MCF 10A (cell line): ENCODE measurements around the gene ABCC6. TPM values are rescaled to one million over a fixed set of nuclear protein-coding genes. Genes with fewer than 3 reads are reported as not detected.

Source experiments
- BruUV-seq: library from RNA; stranded (reverse); fragments of 400-500 nt; replicated peaks from 2 replicates; lab custom pipeline; 2021; lab: Mats Ljungman, UMichigan
- CTCF ChIA-PET: fragments of 300-600 bp; sonication (Branson Sonifier 250); formaldehyde crosslinking; extraction: SDS; loops from one replicate; lab custom pipeline; 2021; ENCODE audit warnings: antibody characterized with exemption, inconsistent platforms; lab: Yijun Ruan, JAX
- POLR2A ChIA-PET: fragments of 300-600, 350-650 bp; sonication (Branson Sonifier 250); formaldehyde crosslinking; extraction: SDS; loops from one replicate; lab custom pipeline; 2020; ENCODE audit warnings: antibody characterized with exemption, inconsistent platforms; lab: Yijun Ruan, JAX
- DNase-seq: peaks from one replicate; pipeline ENCODE4 v3.0.0-alpha.2; 2018; ENCODE audit not compliant: unreplicated experiment
- H3K27ac Mint-ChIP-seq: one replicate; pipeline ENCODE4 v1.8.0; 2022; ENCODE audit warnings: mild to moderate bottlenecking, low read depth, mixed read lengths; ENCODE audit not compliant: unreplicated experiment
- H3K27me3 Mint-ChIP-seq: one replicate; pipeline ENCODE4 v1.8.0; 2022; ENCODE audit warnings: mixed read lengths; ENCODE audit not compliant: insufficient read depth, unreplicated experiment
- H3K36me3 Mint-ChIP-seq: one replicate; pipeline ENCODE4 v1.8.0; 2022; ENCODE audit warnings: mild to moderate bottlenecking, moderate library complexity, mixed read lengths; ENCODE audit not compliant: insufficient read depth, unreplicated experiment
- H3K4me1 Mint-ChIP-seq: one replicate; pipeline ENCODE4 v1.8.0; 2022; ENCODE audit warnings: mixed read lengths; ENCODE audit not compliant: insufficient read depth, unreplicated experiment
- H3K4me3 Mint-ChIP-seq: one replicate; pipeline ENCODE4 v1.8.0; 2022; ENCODE audit warnings: mild to moderate bottlenecking, moderate library complexity, mixed read lengths; ENCODE audit not compliant: unreplicated experiment
- H3K9me3 Mint-ChIP-seq: one replicate; pipeline ENCODE4 v1.8.0; 2022; ENCODE audit warnings: mixed read lengths; ENCODE audit not compliant: unreplicated experiment
- CTCF ChIP-seq: fragments of 200-600 bp; IDR thresholded peaks from one replicate; pipeline ENCODE4 v1.8.0; 2022; ENCODE audit warnings: antibody characterized with exemption, mild to moderate bottlenecking; ENCODE audit not compliant: unreplicated experiment
- intact Hi-C: fragments of 100-400 bp; cut with micrococcal nuclease; formaldehyde crosslinking; loops from 2 replicates; pipeline ENCODE4 v1.14.1; 2022
- total RNA-seq: library from RNA; stranded (reverse); gene quantifications from 2 replicates; pipeline ENCODE4 v1.2.3, GENCODE V29; 2022

ABCC6 gene
- total RNA-seq, 1 experiment from 2014 or later: not detected

- ChIA-PET POLR2A (no interaction called here), CTCF (no interaction called here)
- no peak for TF ChIP-seq CTCF
- no peak for DNase-seq
- no peaks in the 10 kb centered on the region for H3K27me3 Mint-ChIP-seq
- no peak overlapping the region for H3K27ac Mint-ChIP-seq
- peaks cover 5% of the 10 kb centered on the region for H3K36me3 Mint-ChIP-seq
- no peak overlapping the region for H3K4me3 Mint-ChIP-seq
- H3K9me3 Mint-ChIP-seq: peaks cover 7% of the 10 kb centered on the region
- no peaks in the 10 kb centered on the region for H3K4me1 Mint-ChIP-seq
- no TSS peak for BruUV-seq
- intact Hi-C loops: no loop called here
These were observed 56.3 kb downstream of the ABCC6 start for GRCh38 chr16:16166949-16167348.

- ChIA-PET CTCF (no interaction called here), POLR2A (no interaction called here)
- DNase-seq: no peak
- Mint-ChIP-seq H3K4me3 (no peak overlapping the region), H3K36me3 (peaks cover 5% of the 10 kb centered on the region), H3K4me1 (no peaks in the 10 kb centered on the region), H3K9me3 (peaks cover 7% of the 10 kb centered on the region), H3K27ac (no peak overlapping the region), H3K27me3 (no peaks in the 10 kb centered on the region)
- no TSS peak for BruUV-seq
- intact Hi-C loops: no loop called here
- no peak for TF ChIP-seq CTCF
These were observed 57.2 kb downstream of the ABCC6 start for GRCh38 chr16:16166085-16166484.

DNA sequence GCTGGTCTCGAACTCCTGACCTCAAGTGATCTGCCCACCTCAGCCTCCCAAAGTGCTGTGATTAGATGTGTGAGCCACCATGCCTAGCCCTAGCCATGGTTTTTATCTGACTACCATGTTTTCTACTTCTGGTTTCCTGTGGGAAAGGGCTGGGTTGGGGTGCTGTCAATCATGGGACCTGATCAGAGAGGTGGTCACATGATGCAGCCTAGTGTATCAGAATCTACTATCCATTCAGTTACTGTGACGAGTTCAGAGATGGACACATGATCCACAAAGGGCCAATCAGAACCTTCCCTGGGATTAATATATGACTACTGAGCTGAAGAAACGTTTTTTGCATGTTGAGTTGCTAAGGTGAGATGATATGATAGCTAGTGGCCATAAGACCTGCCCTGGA is 59.1 kb downstream of the ABCC6 start:
- no TSS peak for BruUV-seq
- POLR2A ChIA-PET: no interaction called here

GRCh38 chr16:16163571-16163970 is 59.7 kb downstream of the ABCC6 start:
- no peak for TF ChIP-seq CTCF
- POLR2A ChIA-PET: no interaction called here
- intact Hi-C loops: no loop called here
- CTCF ChIA-PET: interaction anchor here (0.7 to 1.7 kb wide), 2 partner anchors 21 to 31 kb away, joined by 3 read pairs; no protein-coding TSS in a partner anchor
- H3K27ac Mint-ChIP-seq: no peak overlapping the region
- H3K27me3 Mint-ChIP-seq: no peaks in the 10 kb centered on the region
- peaks cover 5% of the 10 kb centered on the region for H3K36me3 Mint-ChIP-seq
- H3K9me3 Mint-ChIP-seq: peaks cover 7% of the 10 kb centered on the region
- no peak overlapping the region for H3K4me3 Mint-ChIP-seq
- no peaks in the 10 kb centered on the region for H3K4me1 Mint-ChIP-seq
- no TSS peak for BruUV-seq
- no peak for DNase-seq

More for the DNA sequence above, 59.1 kb downstream of the ABCC6 start:
- CTCF ChIA-PET: interaction anchor here (1.7 kb wide), 1 partner anchor 21 kb away, joined by 3 read pairs; no protein-coding TSS in a partner anchor
- peaks cover 7% of the 10 kb centered on the region for H3K9me3 Mint-ChIP-seq
- DNase-seq: no peak
- peaks cover 5% of the 10 kb centered on the region for H3K36me3 Mint-ChIP-seq
- H3K4me1 Mint-ChIP-seq: no peaks in the 10 kb centered on the region
- TF ChIP-seq CTCF: no peak
- no peaks in the 10 kb centered on the region for H3K27me3 Mint-ChIP-seq
- intact Hi-C loops: no loop called here
- H3K4me3 Mint-ChIP-seq: no peak overlapping the region
- H3K27ac Mint-ChIP-seq: no peak overlapping the region
